ENCODE results near the gene HIBADH.

DNA sequence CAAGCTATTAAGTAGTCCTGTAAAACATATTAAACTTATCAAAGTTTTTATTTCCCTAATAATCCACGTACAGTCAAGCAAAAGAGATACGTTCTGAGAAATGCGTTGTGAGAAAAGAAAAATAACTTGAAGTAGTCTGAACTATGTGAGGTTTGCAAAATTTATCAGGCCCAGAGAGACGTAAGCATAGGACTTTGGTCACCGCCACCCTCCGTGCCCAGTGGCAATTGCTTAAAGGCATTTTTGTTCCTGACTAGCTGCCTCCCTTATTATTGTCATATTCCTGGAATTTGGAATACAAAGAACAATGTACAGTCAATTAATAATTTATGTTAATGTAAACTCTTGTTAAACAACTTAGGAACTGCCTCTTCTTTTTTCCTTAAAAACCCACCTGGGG, 22.8 kb downstream of the HIBADH start:
- TF ChIP-seq, protein P1, sequence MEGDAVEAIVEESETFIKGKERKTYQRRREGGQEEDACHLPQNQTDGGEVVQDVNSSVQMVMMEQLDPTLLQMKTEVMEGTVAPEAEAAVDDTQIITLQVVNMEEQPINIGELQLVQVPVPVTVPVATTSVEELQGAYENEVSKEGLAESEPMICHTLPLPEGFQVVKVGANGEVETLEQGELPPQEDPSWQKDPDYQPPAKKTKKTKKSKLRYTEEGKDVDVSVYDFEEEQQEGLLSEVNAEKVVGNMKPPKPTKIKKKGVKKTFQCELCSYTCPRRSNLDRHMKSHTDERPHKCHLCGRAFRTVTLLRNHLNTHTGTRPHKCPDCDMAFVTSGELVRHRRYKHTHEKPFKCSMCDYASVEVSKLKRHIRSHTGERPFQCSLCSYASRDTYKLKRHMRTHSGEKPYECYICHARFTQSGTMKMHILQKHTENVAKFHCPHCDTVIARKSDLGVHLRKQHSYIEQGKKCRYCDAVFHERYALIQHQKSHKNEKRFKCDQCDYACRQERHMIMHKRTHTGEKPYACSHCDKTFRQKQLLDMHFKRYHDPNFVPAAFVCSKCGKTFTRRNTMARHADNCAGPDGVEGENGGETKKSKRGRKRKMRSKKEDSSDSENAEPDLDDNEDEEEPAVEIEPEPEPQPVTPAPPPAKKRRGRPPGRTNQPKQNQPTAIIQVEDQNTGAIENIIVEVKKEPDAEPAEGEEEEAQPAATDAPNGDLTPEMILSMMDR (tag by site-specific recombination; IDR thresholded peaks at IDR 0.05): no peak
- TF ChIP-seq ZNF24 (tag by site-specific recombination; IDR thresholded peaks at IDR 0.05) (no peak), BCL11B (tag by site-specific recombination; IDR thresholded peaks at IDR 0.05; ENCODE audit: low read depth) (no peak), ZNF239 (tag by site-specific recombination; IDR thresholded peaks at IDR 0.05) (no peak), ZNF558 (tag by site-specific recombination; IDR thresholded peaks at IDR 0.05) (no peak), ZFP3 (tag by site-specific recombination; IDR thresholded peaks at IDR 0.05; ENCODE audit: low read depth) (no peak), ZNF350 (tag by site-specific recombination; IDR thresholded peaks at IDR 0.05) (no peak), ZNF544 (tag by site-specific recombination; IDR thresholded peaks at IDR 0.05) (no peak)
- TF ChIP-seq, protein P2, sequence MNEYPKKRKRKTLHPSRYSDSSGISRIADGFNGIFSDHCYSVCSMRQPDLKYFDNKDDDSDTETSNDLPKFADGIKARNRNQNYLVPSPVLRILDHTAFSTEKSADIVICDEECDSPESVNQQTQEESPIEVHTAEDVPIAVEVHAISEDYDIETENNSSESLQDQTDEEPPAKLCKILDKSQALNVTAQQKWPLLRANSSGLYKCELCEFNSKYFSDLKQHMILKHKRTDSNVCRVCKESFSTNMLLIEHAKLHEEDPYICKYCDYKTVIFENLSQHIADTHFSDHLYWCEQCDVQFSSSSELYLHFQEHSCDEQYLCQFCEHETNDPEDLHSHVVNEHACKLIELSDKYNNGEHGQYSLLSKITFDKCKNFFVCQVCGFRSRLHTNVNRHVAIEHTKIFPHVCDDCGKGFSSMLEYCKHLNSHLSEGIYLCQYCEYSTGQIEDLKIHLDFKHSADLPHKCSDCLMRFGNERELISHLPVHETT (tag by site-specific recombination; IDR thresholded peaks at IDR 0.05): no peak
- TF ChIP-seq, protein P3, sequence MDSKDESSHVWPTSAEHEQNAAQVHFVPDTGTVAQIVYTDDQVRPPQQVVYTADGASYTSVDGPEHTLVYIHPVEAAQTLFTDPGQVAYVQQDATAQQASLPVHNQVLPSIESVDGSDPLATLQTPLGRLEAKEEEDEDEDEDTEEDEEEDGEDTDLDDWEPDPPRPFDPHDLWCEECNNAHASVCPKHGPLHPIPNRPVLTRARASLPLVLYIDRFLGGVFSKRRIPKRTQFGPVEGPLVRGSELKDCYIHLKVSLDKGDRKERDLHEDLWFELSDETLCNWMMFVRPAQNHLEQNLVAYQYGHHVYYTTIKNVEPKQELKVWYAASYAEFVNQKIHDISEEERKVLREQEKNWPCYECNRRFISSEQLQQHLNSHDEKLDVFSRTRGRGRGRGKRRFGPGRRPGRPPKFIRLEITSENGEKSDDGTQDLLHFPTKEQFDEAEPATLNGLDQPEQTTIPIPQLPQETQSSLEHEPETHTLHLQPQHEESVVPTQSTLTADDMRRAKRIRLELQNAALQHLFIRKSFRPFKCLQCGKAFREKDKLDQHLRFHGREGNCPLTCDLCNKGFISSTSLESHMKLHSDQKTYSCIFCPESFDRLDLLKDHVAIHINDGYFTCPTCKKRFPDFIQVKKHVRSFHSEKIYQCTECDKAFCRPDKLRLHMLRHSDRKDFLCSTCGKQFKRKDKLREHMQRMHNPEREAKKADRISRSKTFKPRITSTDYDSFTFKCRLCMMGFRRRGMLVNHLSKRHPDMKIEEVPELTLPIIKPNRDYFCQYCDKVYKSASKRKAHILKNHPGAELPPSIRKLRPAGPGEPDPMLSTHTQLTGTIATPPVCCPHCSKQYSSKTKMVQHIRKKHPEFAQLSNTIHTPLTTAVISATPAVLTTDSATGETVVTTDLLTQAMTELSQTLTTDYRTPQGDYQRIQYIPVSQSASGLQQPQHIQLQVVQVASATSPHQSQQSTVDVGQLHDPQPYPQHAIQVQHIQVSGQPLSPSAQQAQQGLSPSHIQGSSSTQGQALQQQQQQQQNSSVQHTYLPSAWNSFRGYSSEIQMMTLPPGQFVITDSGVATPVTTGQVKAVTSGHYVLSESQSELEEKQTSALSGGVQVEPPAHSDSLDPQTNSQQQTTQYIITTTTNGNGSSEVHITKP (tag by site-specific recombination; IDR thresholded peaks at IDR 0.05): no peak
- TF ChIP-seq, protein P4, sequence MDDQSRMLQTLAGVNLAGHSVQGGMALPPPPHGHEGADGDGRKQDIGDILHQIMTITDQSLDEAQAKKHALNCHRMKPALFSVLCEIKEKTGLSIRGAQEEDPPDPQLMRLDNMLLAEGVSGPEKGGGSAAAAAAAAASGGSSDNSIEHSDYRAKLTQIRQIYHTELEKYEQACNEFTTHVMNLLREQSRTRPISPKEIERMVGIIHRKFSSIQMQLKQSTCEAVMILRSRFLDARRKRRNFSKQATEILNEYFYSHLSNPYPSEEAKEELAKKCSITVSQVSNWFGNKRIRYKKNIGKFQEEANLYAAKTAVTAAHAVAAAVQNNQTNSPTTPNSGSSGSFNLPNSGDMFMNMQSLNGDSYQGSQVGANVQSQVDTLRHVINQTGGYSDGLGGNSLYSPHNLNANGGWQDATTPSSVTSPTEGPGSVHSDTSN (CRISPR knock-in tag; IDR thresholded peaks at IDR 0.05): no peak

Measured in HEK293 (cell line).